Amygdala (tissue), 56 donors: ENCODE measurements around the gene RHOF.

Experiments used
- DNase-seq, 56 donors: peaks; one replicate each; lab custom pipeline; 2025; lab: John Stamatoyannopoulos, UW

The RHOF gene

GRCh38 chr12:121793440-121793837 is at the start of gene RHOF:
Gene RHOF, minus strand, starts transcription at chr12:121793688. Its CDS starts 55 bp downstream, at chr12:121793633.
- DNase-seq = peak in 2 of 56 donors; percentile 31 to 60

- DNase-seq = no peak
Measured at GRCh38 chr12:121839993-121840761, 46.7 kb upstream of the RHOF start.

GRCh38 chr12:121839106-121839992 is 45.9 kb upstream of the RHOF start:
- DNase-seq = peak; percentile 56 to 99 (median 89)

GRCh38 chr12:121838126-121838525 is 44.6 kb upstream of the RHOF start:
- no peak for DNase-seq

GRCh38 chr12:121837680-121838079 is 44.2 kb upstream of the RHOF start:
- no peak for DNase-seq

- no peak for DNase-seq
Measured at GRCh38 chr12:121831571-121832245, 38.2 kb upstream of the RHOF start.

- DNase-seq = no peak
Measured at GRCh38 chr12:121830588-121831265, 37.2 kb upstream of the RHOF start.

- no peak for DNase-seq
Measured at GRCh38 chr12:121830134-121830533, 36.6 kb upstream of the RHOF start.

- no peak for DNase-seq
Measured at GRCh38 chr12:121829250-121829918, 35.9 kb upstream of the RHOF start.

- DNase-seq = no peak
Measured at GRCh38 chr12:121828826-121829225, 35.3 kb upstream of the RHOF start.

GRCh38 chr12:121828306-121828705 is 34.8 kb upstream of the RHOF start:
- DNase-seq = no peak

- DNase-seq = no peak
Measured at GRCh38 chr12:121827351-121828099, 34.0 kb upstream of the RHOF start.

- DNase-seq = no peak
Measured at GRCh38 chr12:121826318-121827150, 33.0 kb upstream of the RHOF start.

- no peak for DNase-seq
Measured at GRCh38 chr12:121825041-121825523, 31.6 kb upstream of the RHOF start.

- DNase-seq = no peak
Measured at GRCh38 chr12:121823727-121824115, 30.2 kb upstream of the RHOF start.

- no peak for DNase-seq
Measured at GRCh38 chr12:121823101-121823726, 29.7 kb upstream of the RHOF start.

- no peak for DNase-seq
Measured at GRCh38 chr12:121822393-121823100, 29.1 kb upstream of the RHOF start.
